GM19468 (cell line): ENCODE results near the gene SRGAP1.
"Not testable (repeated sequence)": the region's sequence is repeated elsewhere in the genome, so short reads cannot be mapped to it uniquely, and the experiment has no call there.

Source experiments
- ATAC-seq: cut with Tn5 transposase; IDR thresholded peaks from one replicate; pipeline ENCODE4 v1.9.1; 2021; ENCODE audit warnings: mild to moderate bottlenecking, moderate library complexity, moderate number of reproducible peaks; ENCODE audit not compliant: unreplicated experiment; ENCODE audit errors: extremely low read depth

SRGAP1 gene

GRCh38 chr12:64092507-64093196 lies 248.2 kb downstream of the SRGAP1 start:
- ATAC-seq, result no peak

- no peak for ATAC-seq
Measured at GRCh38 chr12:64093689-64094088, 249.2 kb downstream of the SRGAP1 start.

- ATAC-seq, result no peak
Measured at GRCh38 chr12:64097366-64098105, 253.0 kb downstream of the SRGAP1 start.

GRCh38 chr12:64098709-64099354 lies 254.3 kb downstream of the SRGAP1 start:
- ATAC-seq, result no peak

GRCh38 chr12:64099397-64099796 lies 254.9 kb downstream of the SRGAP1 start:
- ATAC-seq, result no peak

GRCh38 chr12:64102339-64102738 lies 257.8 kb downstream of the SRGAP1 start:
- no peak for ATAC-seq

- ATAC-seq, result no peak
Measured at GRCh38 chr12:64103825-64104740, 259.6 kb downstream of the SRGAP1 start.

- no peak for ATAC-seq
Measured at GRCh38 chr12:64105026-64105425, 260.5 kb downstream of the SRGAP1 start.

GRCh38 chr12:64107776-64108175 lies 263.3 kb downstream of the SRGAP1 start:
- no peak for ATAC-seq

GRCh38 chr12:64109706-64110105 lies 265.2 kb downstream of the SRGAP1 start:
- no peak for ATAC-seq

GRCh38 chr12:64110864-64111263 lies 266.4 kb downstream of the SRGAP1 start:
- no peak for ATAC-seq

GRCh38 chr12:64116969-64117368 lies 272.5 kb downstream of the SRGAP1 start:
- ATAC-seq, result no peak

- ATAC-seq, result no peak
Measured at GRCh38 chr12:64120568-64120967, 276.1 kb downstream of the SRGAP1 start.

GRCh38 chr12:64121086-64121485 lies 276.6 kb downstream of the SRGAP1 start:
- not testable (repeated sequence) for ATAC-seq

- no peak for ATAC-seq
Measured at GRCh38 chr12:64122154-64122553, 277.7 kb downstream of the SRGAP1 start.

GRCh38 chr12:64122995-64123394 lies 278.5 kb downstream of the SRGAP1 start:
- ATAC-seq, result no peak

GRCh38 chr12:64123448-64123847 lies 278.9 kb downstream of the SRGAP1 start:
- ATAC-seq, result no peak

GRCh38 chr12:64124511-64125197 lies 280.2 kb downstream of the SRGAP1 start:
- ATAC-seq, result no peak

GRCh38 chr12:64125913-64126312 lies 281.4 kb downstream of the SRGAP1 start:
- ATAC-seq, result no peak

GRCh38 chr12:64127811-64128210 lies 283.3 kb downstream of the SRGAP1 start:
- no peak for ATAC-seq
